Measurements from ENCODE around the gene CTSH.

CTSH gene

GRCh38 chr15:78925956-78926743, 18.7 kb downstream of the CTSH start:
- Mint-ChIP-seq H3K4me1 (peaks cover 2% of the 10 kb centered on the region), H3K27ac (no peak overlapping the region), H3K27me3 (ENCODE audit: low read depth, poor library complexity) (no peaks in the 10 kb centered on the region), H3K9me3 (no peaks in the 10 kb centered on the region), H3K4me3 (no peak overlapping the region), H3K36me3 (ENCODE audit: low read depth) (peaks cover 25% of the 10 kb centered on the region)
- TF ChIP-seq CTCF (IDR thresholded peaks at IDR 0.05) = no peak
- no peak for DNase-seq

- H3K36me3 Mint-ChIP-seq (ENCODE audit: low read depth) = peaks cover 29% of the 10 kb centered on the region
- no peaks in the 10 kb centered on the region for H3K27me3 Mint-ChIP-seq (ENCODE audit: low read depth, poor library complexity)
- TF ChIP-seq CTCF (IDR thresholded peaks at IDR 0.05) = no peak
- DNase-seq = no peak
- H3K4me3 Mint-ChIP-seq = no peak overlapping the region
- H3K27ac Mint-ChIP-seq = peak overlapping the region; percentile 88
- H3K4me1 Mint-ChIP-seq = no peaks in the 10 kb centered on the region
- no peaks in the 10 kb centered on the region for H3K9me3 Mint-ChIP-seq
These were observed 19.7 kb downstream of the CTSH start for GRCh38 chr15:78925076-78925624.

GRCh38 chr15:78923480-78924360, 21.1 kb downstream of the CTSH start:
- no peaks in the 10 kb centered on the region for H3K4me1 Mint-ChIP-seq
- H3K36me3 Mint-ChIP-seq (ENCODE audit: low read depth) = peaks cover 43% of the 10 kb centered on the region
- DNase-seq = no peak
- TF ChIP-seq CTCF (IDR thresholded peaks at IDR 0.05) = no peak
- no peaks in the 10 kb centered on the region for H3K9me3 Mint-ChIP-seq
- no peaks in the 10 kb centered on the region for H3K27me3 Mint-ChIP-seq (ENCODE audit: low read depth, poor library complexity)
- H3K4me3 Mint-ChIP-seq = no peak overlapping the region
- peak overlapping the region; percentile 54 for H3K27ac Mint-ChIP-seq

- no peaks in the 10 kb centered on the region for H3K27me3 Mint-ChIP-seq (ENCODE audit: low read depth, poor library complexity)
- peaks cover 47% of the 10 kb centered on the region for H3K36me3 Mint-ChIP-seq (ENCODE audit: low read depth)
- no peak for DNase-seq
- H3K4me1 Mint-ChIP-seq = no peaks in the 10 kb centered on the region
- TF ChIP-seq CTCF (IDR thresholded peaks at IDR 0.05) = no peak
- H3K4me3 Mint-ChIP-seq = no peak overlapping the region
- H3K9me3 Mint-ChIP-seq = no peaks in the 10 kb centered on the region
- no peak overlapping the region for H3K27ac Mint-ChIP-seq
These were observed 21.8 kb downstream of the CTSH start for GRCh38 chr15:78923015-78923414.

GRCh38 chr15:78922527-78922926, 22.3 kb downstream of the CTSH start:
- Mint-ChIP-seq H3K27me3 (ENCODE audit: low read depth, poor library complexity) (no peaks in the 10 kb centered on the region), H3K36me3 (ENCODE audit: low read depth) (peaks cover 48% of the 10 kb centered on the region), H3K4me1 (no peaks in the 10 kb centered on the region), H3K4me3 (no peak overlapping the region), H3K27ac (peak overlapping the region; percentile 59), H3K9me3 (no peaks in the 10 kb centered on the region)
- no peak for TF ChIP-seq CTCF (IDR thresholded peaks at IDR 0.05)
- no peak for DNase-seq
